SK-N-SH treated with all-trans-retinoic acid at 6 μM for 48 hours (cell line): ENCODE data around the gene LRRC38.
"Not testable (repeated sequence)": the region's sequence is repeated elsewhere in the genome, so short reads cannot be mapped to it uniquely, and the experiment has no call there.

Source experiments
- ATAC-seq: fragments of 200-7000 bp; cut with Tn5 transposase; 3 replicates; pipeline ENCODE4 v1.9.1; 2020; ENCODE audit warnings: mild to moderate bottlenecking, moderate library complexity
- CSRNP3 ChIP-seq: fragments of 250-450 bp; sonication (Bioruptor Pico); IDR thresholded peaks from 2 replicates; pipeline ENCODE4 v1.5.1; 2021; ENCODE audit warnings: mild to moderate bottlenecking, moderate library complexity
- GLIS3 ChIP-seq: fragments of 250-450 bp; sonication (Bioruptor Pico); IDR thresholded peaks from 2 replicates; pipeline ENCODE4 v1.5.0; 2020; ENCODE audit warnings: mild to moderate bottlenecking, moderate library complexity
- OSR1 ChIP-seq: fragments of 250-450 bp; sonication (Bioruptor Pico); IDR thresholded peaks from 2 replicates; pipeline ENCODE4 v1.8.0; 2022; ENCODE audit warnings: moderate library complexity, mild to moderate bottlenecking, inconsistent platforms
- PATZ1 ChIP-seq: fragments of 250-450 bp; sonication (Bioruptor Pico); IDR thresholded peaks from 2 replicates; pipeline ENCODE4 v1.8.0; 2020; ENCODE audit warnings: mild to moderate bottlenecking, moderate library complexity, borderline replicate concordance
- PPARA ChIP-seq: fragments of 250-450 bp; sonication (Bioruptor Pico); IDR thresholded peaks from 2 replicates; pipeline ENCODE4 v1.5.0; 2020; ENCODE audit warnings: mild to moderate bottlenecking, borderline replicate concordance
- RARB ChIP-seq: fragments of 250-450 bp; sonication (Bioruptor Pico); IDR thresholded peaks from 2 replicates; pipeline ENCODE4 v1.8.0; 2021; ENCODE audit warnings: mild to moderate bottlenecking, moderate library complexity
- SNAI2 ChIP-seq: fragments of 250-450 bp; sonication (Bioruptor Pico); IDR thresholded peaks from 2 replicates; pipeline ENCODE4 v1.5.0; 2020; ENCODE audit warnings: mild to moderate bottlenecking, moderate library complexity
- TCF4 ChIP-seq: fragments of 250-450 bp; sonication (Bioruptor Pico); IDR thresholded peaks from 2 replicates; pipeline ENCODE4 v1.8.0; 2021; ENCODE audit warnings: mild to moderate bottlenecking, moderate library complexity, borderline replicate concordance
- TOX ChIP-seq: fragments of 250-450 bp; sonication (Bioruptor Pico); IDR thresholded peaks from 2 replicates; pipeline ENCODE4 v1.8.0; 2021; ENCODE audit warnings: mild to moderate bottlenecking, moderate library complexity, borderline replicate concordance
- TSHZ2 ChIP-seq: fragments of 250-450 bp; sonication (Bioruptor Pico); IDR thresholded peaks from 2 replicates; pipeline ENCODE4 v1.5.0; 2020; ENCODE audit warnings: mild to moderate bottlenecking, moderate library complexity
- ZC3H10 ChIP-seq: fragments of 250-450 bp; sonication (Bioruptor Pico); IDR thresholded peaks from 2 replicates; pipeline ENCODE4 v1.5.1; 2021; ENCODE audit warnings: mild to moderate bottlenecking, moderate library complexity
- ZFP3 ChIP-seq: fragments of 250-450 bp; sonication (Bioruptor Pico); IDR thresholded peaks from 2 replicates; pipeline ENCODE4 v1.5.0; 2020; ENCODE audit warnings: mild to moderate bottlenecking, moderate library complexity
- ZNF565 ChIP-seq: fragments of 450-650 bp; formaldehyde crosslinking; conservative IDR thresholded peaks from 2 replicates; pipeline ENCODE4 v1.5.0; 2020; ENCODE audit warnings: low read depth, mild to moderate bottlenecking, moderate library complexity
- ZNF70 ChIP-seq: fragments of 450-650 bp; formaldehyde crosslinking; IDR thresholded peaks from 2 replicates; pipeline ENCODE4 v1.5.0; 2020; ENCODE audit warnings: mild to moderate bottlenecking, moderate library complexity
- ZNF8 ChIP-seq: fragments of 450-650 bp; formaldehyde crosslinking; IDR thresholded peaks from 2 replicates; pipeline ENCODE4 v1.5.0; 2020; ENCODE audit warnings: mild to moderate bottlenecking, moderate library complexity
- TF ChIP-seq, protein P1 (sequence below): fragments of 250-450 bp; sonication (Bioruptor Pico); IDR thresholded peaks from 2 replicates; pipeline ENCODE4 v1.5.1; 2020; ENCODE audit warnings: low read depth, mild to moderate bottlenecking, moderate library complexity
- TF ChIP-seq, protein P2 (sequence below): fragments of 250-450 bp; sonication (Bioruptor Pico); IDR thresholded peaks from 2 replicates; pipeline ENCODE4 v1.8.0; 2021; ENCODE audit warnings: low read depth, mild to moderate bottlenecking, moderate library complexity, borderline replicate concordance

The LRRC38 gene

GRCh38 chr1:13513895-13514546, at the start of gene LRRC38:
TSS of gene LRRC38 (minus strand) at chr1:13514003. CDS start at chr1:13513593, 410 bp downstream.
- ATAC-seq = no peak
- no peak for TF ChIP-seq ZNF8
- TF ChIP-seq, all 23 proteins: peak for 0

DNA sequence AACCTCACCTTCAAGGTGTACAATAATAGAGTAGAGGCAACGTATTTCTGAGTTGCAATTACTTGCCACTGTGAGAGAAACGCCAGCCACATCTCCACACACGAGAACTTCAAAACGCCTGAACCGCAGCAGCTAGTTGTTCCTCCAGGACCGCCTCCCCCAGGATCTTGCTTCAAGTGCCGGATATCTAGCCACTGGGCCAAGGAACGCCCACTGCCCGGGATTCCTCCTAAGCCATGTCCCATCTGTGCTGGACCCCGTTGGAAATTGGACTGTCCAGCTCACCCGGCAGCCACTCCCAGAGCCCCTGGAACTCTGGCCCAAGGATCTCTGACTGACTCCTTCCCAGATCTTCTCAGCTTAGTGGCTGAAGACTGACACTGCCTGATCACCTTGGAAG, 49.2 kb upstream of the LRRC38 start:
- ATAC-seq = not testable (repeated sequence)

GRCh38 chr1:13560541-13560940, 46.7 kb upstream of the LRRC38 start:
- TF ChIP-seq CSRNP3 (CRISPR knock-in tag) (no peak), TCF4 (no peak), ZFP3 (CRISPR knock-in tag) (no peak), GLIS3 (CRISPR knock-in tag) (no peak), PATZ1 (CRISPR knock-in tag) (no peak), ZNF8 (no peak), TOX (no peak), RARB (CRISPR knock-in tag) (no peak), PPARA (CRISPR knock-in tag) (no peak), SNAI2 (no peak), ZC3H10 (no peak), OSR1 (CRISPR knock-in tag) (no peak), ZNF565 (CRISPR knock-in tag) (no peak)
- TF ChIP-seq, protein P1, sequence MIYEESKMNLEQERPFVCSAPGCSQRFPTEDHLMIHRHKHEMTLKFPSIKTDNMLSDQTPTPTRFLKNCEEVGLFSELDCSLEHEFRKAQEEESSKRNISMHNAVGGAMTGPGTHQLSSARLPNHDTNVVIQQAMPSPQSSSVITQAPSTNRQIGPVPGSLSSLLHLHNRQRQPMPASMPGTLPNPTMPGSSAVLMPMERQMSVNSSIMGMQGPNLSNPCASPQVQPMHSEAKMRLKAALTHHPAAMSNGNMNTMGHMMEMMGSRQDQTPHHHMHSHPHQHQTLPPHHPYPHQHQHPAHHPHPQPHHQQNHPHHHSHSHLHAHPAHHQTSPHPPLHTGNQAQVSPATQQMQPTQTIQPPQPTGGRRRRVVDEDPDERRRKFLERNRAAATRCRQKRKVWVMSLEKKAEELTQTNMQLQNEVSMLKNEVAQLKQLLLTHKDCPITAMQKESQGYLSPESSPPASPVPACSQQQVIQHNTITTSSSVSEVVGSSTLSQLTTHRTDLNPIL = no peak
- TF ChIP-seq, protein P2, sequence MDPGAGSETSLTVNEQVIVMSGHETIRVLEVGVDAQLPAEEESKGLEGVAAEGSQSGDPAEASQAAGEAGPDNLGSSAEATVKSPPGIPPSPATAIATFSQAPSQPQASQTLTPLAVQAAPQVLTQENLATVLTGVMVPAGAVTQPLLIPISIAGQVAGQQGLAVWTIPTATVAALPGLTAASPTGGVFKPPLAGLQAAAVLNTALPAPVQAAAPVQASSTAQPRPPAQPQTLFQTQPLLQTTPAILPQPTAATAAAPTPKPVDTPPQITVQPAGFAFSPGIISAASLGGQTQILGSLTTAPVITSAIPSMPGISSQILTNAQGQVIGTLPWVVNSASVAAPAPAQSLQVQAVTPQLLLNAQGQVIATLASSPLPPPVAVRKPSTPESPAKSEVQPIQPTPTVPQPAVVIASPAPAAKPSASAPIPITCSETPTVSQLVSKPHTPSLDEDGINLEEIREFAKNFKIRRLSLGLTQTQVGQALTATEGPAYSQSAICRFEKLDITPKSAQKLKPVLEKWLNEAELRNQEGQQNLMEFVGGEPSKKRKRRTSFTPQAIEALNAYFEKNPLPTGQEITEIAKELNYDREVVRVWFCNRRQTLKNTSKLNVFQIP (CRISPR knock-in tag) = no peak
- no peak for ATAC-seq

- TF ChIP-seq ZNF70 (CRISPR knock-in tag) = no peak
- no peak for TF ChIP-seq ZFP3 (CRISPR knock-in tag)
- TF ChIP-seq TSHZ2 = no peak
- TF ChIP-seq CSRNP3 (CRISPR knock-in tag) = no peak
- no peak for TF ChIP-seq PPARA (CRISPR knock-in tag)
- ATAC-seq = no peak
Measured at GRCh38 chr1:13556224-13556764, 42.5 kb upstream of the LRRC38 start.
